CD4-positive, alpha-beta T cell treated with Interferon alpha-2 for 1 hour (primary cell): ENCODE data around the gene ST3GAL3.
"Not testable (repeated sequence)": the region's sequence is repeated elsewhere in the genome, so short reads cannot be mapped to it uniquely, and the experiment has no call there.

Experiments used
- DNase-seq, 2 donors: peaks; one replicate each; pipeline ENCODE4 v3.0.0-alpha.2; 2020 to 2022

The ST3GAL3 gene

GRCh38 chr1:43828574-43828973 is 121.2 kb downstream of the ST3GAL3 start:
- DNase-seq, result no peak

- DNase-seq, result no peak
Observed at GRCh38 chr1:43830802-43831201, 123.5 kb downstream of the ST3GAL3 start.

- no peak for DNase-seq
Observed at GRCh38 chr1:43831851-43832250, 124.5 kb downstream of the ST3GAL3 start.

GRCh38 chr1:43832255-43832654 is 124.9 kb downstream of the ST3GAL3 start:
- no peak for DNase-seq

- no peak for DNase-seq
Observed at GRCh38 chr1:43832998-43833397, 125.7 kb downstream of the ST3GAL3 start.

GRCh38 chr1:43833902-43834279 is 126.6 kb downstream of the ST3GAL3 start:
- DNase-seq, result not testable (repeated sequence)

GRCh38 chr1:43834280-43835081 is 127.1 kb downstream of the ST3GAL3 start:
- DNase-seq, result no peak

- no peak for DNase-seq
Observed at GRCh38 chr1:43835082-43836021, 128.0 kb downstream of the ST3GAL3 start.

GRCh38 chr1:43836267-43836951 is 129.1 kb downstream of the ST3GAL3 start:
- peak; percentile 55 to 65 for DNase-seq

GRCh38 chr1:43839056-43839455 is 131.7 kb downstream of the ST3GAL3 start:
- no peak for DNase-seq

GRCh38 chr1:43841321-43842174 is 134.2 kb downstream of the ST3GAL3 start:
- no peak for DNase-seq

- no peak for DNase-seq
Observed at GRCh38 chr1:43842175-43842498, 134.8 kb downstream of the ST3GAL3 start.

- no peak for DNase-seq
Observed at GRCh38 chr1:43843684-43844083, 136.3 kb downstream of the ST3GAL3 start.

GRCh38 chr1:43844114-43844513 is 136.8 kb downstream of the ST3GAL3 start:
- no peak for DNase-seq

- DNase-seq, result no peak
Observed at GRCh38 chr1:43847290-43847689, 140.0 kb downstream of the ST3GAL3 start.

- DNase-seq, result no peak
Observed at GRCh38 chr1:43847882-43848281, 140.5 kb downstream of the ST3GAL3 start.

GRCh38 chr1:43849670-43850069 is 142.3 kb downstream of the ST3GAL3 start:
- DNase-seq, result no peak

- no peak for DNase-seq
Observed at GRCh38 chr1:43850591-43851233, 143.4 kb downstream of the ST3GAL3 start.

- no peak for DNase-seq
Observed at GRCh38 chr1:43851561-43852338, 144.4 kb downstream of the ST3GAL3 start.

GRCh38 chr1:43853161-43853921 is 146.0 kb downstream of the ST3GAL3 start:
- DNase-seq, result peak; percentile 35 to 43
